ENCODE results near the gene REV3L.

REV3L gene

DNA sequence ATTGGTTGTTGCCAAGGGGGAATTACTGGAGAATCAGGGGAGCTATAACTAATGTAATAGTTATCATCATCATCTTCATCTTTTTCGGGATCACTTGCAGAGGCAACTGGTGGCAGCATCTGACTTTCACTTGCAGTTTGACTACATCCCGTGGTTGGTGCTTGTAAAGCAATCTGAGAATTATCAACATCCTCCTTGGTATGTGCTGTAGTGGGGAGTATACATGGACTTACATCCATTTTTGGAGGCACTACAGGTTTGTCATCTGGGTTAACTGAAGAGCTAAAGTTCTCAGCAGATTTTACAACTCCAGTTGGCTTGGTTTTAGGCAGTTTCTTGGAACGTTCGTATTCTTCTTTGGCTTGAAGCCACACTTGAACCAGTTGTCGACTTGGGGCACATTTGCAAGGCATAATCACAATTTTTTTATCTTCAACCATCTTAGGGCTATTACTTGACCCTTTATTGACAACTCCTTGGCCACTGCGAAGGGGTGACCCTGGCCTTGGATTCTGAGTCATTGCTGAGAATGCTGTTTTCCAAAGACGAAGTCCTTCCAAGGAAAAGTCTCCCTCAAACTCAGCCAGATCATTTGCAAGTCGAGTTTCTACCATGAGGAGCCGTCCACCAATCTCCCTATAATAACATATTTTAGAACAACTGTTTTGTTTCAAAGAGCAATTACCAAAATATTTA is 115.5 kb downstream of the REV3L start:
- TF ChIP-seq, protein P1, sequence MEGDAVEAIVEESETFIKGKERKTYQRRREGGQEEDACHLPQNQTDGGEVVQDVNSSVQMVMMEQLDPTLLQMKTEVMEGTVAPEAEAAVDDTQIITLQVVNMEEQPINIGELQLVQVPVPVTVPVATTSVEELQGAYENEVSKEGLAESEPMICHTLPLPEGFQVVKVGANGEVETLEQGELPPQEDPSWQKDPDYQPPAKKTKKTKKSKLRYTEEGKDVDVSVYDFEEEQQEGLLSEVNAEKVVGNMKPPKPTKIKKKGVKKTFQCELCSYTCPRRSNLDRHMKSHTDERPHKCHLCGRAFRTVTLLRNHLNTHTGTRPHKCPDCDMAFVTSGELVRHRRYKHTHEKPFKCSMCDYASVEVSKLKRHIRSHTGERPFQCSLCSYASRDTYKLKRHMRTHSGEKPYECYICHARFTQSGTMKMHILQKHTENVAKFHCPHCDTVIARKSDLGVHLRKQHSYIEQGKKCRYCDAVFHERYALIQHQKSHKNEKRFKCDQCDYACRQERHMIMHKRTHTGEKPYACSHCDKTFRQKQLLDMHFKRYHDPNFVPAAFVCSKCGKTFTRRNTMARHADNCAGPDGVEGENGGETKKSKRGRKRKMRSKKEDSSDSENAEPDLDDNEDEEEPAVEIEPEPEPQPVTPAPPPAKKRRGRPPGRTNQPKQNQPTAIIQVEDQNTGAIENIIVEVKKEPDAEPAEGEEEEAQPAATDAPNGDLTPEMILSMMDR (IDR thresholded peaks at IDR 0.05) = no peak
- no peak for TF ChIP-seq ZFX (IDR thresholded peaks at IDR 0.05; ENCODE audit: borderline replicate concordance)
- no peak overlapping the region for H3K27ac ChIP-seq

DNA sequence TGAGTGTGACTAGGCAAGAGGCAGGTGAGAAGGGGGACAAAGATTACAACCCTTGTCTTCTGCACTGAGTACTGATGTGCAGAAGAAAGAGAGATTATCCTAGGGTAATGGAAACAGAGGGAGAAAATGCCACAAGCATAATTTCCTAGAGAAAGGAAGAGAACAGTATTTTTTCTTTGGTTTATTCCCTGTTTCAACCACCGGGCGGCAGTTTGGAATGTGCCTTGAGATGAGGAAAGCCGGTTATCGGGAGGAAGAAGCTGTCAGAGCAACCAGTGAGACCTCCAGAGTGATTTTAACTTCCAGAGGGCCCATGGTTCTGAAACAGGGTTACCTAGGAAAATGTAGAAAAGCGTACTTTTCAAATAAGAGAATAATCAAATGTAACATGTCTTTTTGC is 121.4 kb downstream of the REV3L start:
- TF ChIP-seq, protein P1 (IDR thresholded peaks at IDR 0.05) = peak; percentile 60
- TF ChIP-seq ZFX (IDR thresholded peaks at IDR 0.05; ENCODE audit: borderline replicate concordance) = no peak
- H3K27ac ChIP-seq = no peak overlapping the region

DNA sequence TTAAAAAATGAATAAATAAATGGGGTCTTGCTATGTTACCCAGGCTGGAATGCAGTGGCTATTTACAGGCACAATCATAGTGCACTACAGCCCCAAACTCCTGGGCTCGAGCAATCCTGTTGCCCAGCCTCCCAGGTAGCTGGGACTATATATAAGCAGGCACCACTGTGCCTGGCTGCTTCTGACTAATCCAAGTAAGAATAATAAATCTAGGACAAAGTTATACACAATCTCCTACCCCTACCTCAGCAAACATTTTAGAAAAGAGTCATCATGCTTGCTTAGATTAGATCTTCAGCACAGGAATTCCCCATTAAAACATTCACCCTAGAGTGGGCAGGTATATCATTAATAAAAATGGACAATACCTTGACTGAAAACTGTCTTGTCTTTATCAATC is 124.6 kb downstream of the REV3L start:
- no peak for TF ChIP-seq ZFX (IDR thresholded peaks at IDR 0.05; ENCODE audit: borderline replicate concordance)
- TF ChIP-seq, protein P1 (IDR thresholded peaks at IDR 0.05) = no peak
- H3K27ac ChIP-seq = no peak overlapping the region

DNA sequence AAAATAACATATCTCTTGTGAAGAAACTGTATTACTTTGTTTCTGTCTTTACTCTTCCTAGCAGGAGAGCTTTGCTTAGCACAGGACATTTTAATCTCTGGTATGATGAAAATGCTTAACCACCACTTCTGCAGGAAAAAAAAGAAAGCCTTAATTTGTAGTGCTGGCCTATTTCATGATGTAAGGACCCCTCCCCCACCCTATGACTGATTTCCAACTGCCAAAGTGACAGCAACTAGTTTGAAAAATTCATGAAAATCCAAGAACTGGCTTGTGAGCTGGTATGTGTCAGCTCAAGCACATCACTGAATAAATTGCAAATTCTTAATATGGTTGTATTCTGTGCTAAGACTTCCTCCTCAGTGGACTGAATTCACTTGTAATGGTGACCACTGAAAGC is 125.3 kb downstream of the REV3L start:
- no peak overlapping the region for H3K27ac ChIP-seq
- TF ChIP-seq, protein P1 (IDR thresholded peaks at IDR 0.05) = no peak
- TF ChIP-seq ZFX (IDR thresholded peaks at IDR 0.05; ENCODE audit: borderline replicate concordance) = no peak

DNA sequence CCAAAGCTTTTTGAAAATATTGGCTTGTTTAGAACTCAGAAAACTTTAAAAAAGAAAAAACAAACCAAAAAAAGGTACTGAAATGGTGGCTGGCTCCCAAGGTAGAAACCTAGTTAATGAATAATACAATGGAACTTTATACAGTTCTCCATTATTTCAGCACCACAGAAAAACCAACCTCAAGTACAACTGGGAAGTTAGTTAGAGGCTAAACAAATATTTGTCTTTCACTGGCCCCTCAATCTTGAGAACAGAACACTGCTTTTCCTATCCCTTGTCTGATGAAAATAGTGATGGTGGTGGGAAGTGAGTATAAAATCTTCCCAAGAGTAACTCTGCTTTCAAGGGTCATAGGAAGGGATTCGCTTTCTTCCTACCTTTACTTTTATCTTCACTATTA is 126.5 kb downstream of the REV3L start:
- TF ChIP-seq, protein P1 (IDR thresholded peaks at IDR 0.05) = no peak
- no peak for TF ChIP-seq ZFX (IDR thresholded peaks at IDR 0.05; ENCODE audit: borderline replicate concordance)
- no peak overlapping the region for H3K27ac ChIP-seq

DNA sequence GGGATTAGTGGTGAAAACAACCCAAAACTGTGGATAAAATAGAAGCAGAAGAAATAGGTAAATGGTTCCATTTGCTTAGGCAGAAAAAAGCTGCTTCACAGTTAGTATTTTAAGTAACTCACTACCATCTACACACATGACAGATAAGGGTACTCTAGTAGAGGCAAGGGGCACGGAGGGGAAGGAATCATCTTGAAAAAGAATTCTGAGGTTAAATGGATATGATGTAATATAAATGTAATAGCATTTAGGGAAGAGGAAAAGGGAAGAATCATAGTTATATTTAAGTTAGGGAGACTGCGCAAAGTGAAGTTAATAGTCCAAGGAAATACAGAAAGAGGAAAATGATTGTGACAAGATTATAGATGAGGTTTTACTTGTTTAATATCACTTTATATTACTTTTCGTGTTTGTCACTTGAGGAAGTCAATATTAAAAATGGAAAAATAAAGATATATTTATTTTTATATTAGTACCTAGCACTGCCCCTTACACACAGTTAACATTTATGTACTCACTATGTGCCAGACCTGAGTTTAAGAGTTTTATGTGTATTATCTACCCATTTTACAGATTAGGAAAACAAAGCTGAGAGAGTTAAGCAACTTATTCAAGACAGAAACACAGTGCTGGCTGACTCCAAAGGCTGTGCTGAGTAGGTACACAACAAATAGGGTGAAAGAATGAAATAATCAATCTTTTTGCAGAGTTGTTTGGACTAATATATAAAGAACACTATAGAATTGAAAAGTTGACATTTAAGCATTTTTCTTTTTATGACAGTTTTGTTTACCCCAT is 128.1 kb downstream of the REV3L start:
- no peak for TF ChIP-seq ZFX (IDR thresholded peaks at IDR 0.05; ENCODE audit: borderline replicate concordance)
- TF ChIP-seq, protein P1 (IDR thresholded peaks at IDR 0.05) = no peak
- no peak overlapping the region for H3K27ac ChIP-seq

DNA sequence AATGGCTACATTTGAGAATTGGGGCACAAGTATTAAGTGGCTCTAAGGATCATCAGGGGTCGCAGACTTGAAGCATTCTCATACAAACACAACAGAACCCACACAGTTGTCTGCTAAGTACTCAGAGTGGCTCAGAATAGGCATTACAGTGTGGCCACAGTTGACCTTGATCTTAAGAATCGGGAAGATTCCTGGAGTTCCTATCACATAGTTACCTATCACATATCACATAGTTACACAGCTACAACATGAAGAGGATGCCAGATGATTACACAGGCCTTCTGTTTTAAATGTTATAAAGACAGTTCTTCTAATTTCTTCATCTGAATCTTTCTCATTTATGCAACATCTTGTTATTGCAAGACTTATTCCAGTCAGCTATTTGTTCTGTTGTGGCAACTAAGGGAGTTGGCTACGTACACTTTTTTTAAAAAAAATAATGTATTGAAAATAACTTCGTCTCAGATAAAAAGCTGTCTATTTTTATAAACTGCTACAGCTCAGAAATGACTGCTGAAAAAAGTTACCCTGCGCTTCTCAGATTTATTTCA is 129.0 kb downstream of the REV3L start:
- no peak overlapping the region for H3K27ac ChIP-seq

More for the DNA sequence above, 129.0 kb downstream of the REV3L start:
- no peak for TF ChIP-seq ZFX (IDR thresholded peaks at IDR 0.05; ENCODE audit: borderline replicate concordance)
- TF ChIP-seq, protein P1 (IDR thresholded peaks at IDR 0.05) = no peak
